Measurements from ENCODE around the gene TMEM92. TPM values are rescaled to one million over a fixed set of nuclear protein-coding genes. Genes with fewer than 3 reads are reported as not detected.

The TMEM92 gene
- total RNA-seq, 1 donor from 2014 or later, result 28.1 TPM

DNA sequence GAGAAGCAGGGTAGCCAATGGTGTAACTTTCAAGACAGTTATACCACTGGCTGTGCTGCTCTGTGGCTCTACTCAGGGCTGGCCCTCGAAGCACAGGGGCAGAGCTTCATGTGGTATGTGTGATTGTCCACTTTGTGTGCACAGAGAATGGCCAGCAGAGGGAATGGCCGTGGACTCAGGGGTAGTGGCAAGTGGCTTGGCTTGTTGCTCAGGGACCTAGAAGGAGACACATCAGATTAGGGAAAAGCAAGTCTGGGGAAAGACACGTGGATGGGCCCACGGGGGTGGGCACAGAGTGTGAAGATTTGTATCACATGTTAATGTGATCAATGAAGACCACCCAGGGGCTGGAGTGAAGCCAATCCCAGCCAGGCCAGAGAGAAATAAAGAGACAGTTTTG, 51.6 kb downstream of the TMEM92 start:
- TF ChIP-seq, protein P1, sequence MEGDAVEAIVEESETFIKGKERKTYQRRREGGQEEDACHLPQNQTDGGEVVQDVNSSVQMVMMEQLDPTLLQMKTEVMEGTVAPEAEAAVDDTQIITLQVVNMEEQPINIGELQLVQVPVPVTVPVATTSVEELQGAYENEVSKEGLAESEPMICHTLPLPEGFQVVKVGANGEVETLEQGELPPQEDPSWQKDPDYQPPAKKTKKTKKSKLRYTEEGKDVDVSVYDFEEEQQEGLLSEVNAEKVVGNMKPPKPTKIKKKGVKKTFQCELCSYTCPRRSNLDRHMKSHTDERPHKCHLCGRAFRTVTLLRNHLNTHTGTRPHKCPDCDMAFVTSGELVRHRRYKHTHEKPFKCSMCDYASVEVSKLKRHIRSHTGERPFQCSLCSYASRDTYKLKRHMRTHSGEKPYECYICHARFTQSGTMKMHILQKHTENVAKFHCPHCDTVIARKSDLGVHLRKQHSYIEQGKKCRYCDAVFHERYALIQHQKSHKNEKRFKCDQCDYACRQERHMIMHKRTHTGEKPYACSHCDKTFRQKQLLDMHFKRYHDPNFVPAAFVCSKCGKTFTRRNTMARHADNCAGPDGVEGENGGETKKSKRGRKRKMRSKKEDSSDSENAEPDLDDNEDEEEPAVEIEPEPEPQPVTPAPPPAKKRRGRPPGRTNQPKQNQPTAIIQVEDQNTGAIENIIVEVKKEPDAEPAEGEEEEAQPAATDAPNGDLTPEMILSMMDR (IDR thresholded peaks at IDR 0.05; ENCODE audit: unreplicated experiment), result no peak
- no peaks in the 10 kb centered on the region for H3K9me3 Mint-ChIP-seq (ENCODE audit: unreplicated experiment)
- no peak overlapping the region for H3K4me3 Mint-ChIP-seq (ENCODE audit: unreplicated experiment)
- H3K4me1 Mint-ChIP-seq (ENCODE audit: unreplicated experiment), result peaks cover 7% of the 10 kb centered on the region
- H3K27ac Mint-ChIP-seq (ENCODE audit: unreplicated experiment), result no peak overlapping the region
- DNase-seq (ENCODE audit: low spot score), result no peak
- H3K27me3 Mint-ChIP-seq (ENCODE audit: unreplicated experiment), result peaks cover 10% of the 10 kb centered on the region
- peaks cover 4% of the 10 kb centered on the region for H3K36me3 Mint-ChIP-seq (ENCODE audit: low read depth, unreplicated experiment)

DNA sequence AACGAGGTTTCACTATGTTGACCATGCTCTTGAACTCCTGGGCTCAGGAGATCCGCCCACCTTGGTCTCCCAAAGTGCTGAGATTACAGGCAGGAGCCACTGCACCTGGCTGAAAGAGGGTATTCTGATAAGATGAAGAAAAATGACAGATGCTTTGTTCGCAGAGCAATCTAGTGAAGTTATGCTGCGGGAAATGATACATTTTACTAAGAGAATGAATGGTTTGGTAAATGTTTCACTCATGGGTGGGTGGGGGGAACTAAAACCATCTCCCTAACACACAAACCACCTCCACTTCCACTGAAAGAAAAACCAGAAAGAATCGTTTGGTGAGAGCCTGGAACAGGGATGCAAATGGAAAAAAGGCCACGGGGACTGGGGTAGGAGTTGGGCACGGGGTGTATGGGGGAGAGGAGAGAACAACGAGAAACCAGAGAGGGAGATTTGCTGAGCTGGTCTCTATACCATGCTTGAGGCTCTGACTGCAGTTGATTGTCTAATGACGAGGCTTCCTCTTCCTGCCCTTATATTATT, 52.6 kb downstream of the TMEM92 start:
- Mint-ChIP-seq H3K36me3 (ENCODE audit: low read depth, unreplicated experiment) (peaks cover 4% of the 10 kb centered on the region), H3K27me3 (ENCODE audit: unreplicated experiment) (peaks cover 10% of the 10 kb centered on the region), H3K9me3 (ENCODE audit: unreplicated experiment) (no peaks in the 10 kb centered on the region), H3K4me3 (ENCODE audit: unreplicated experiment) (no peak overlapping the region), H3K27ac (ENCODE audit: unreplicated experiment) (no peak overlapping the region), H3K4me1 (ENCODE audit: unreplicated experiment) (peaks cover 7% of the 10 kb centered on the region)
- DNase-seq (ENCODE audit: low spot score), result no peak
- TF ChIP-seq, protein P1 (IDR thresholded peaks at IDR 0.05; ENCODE audit: unreplicated experiment), result no peak

DNA sequence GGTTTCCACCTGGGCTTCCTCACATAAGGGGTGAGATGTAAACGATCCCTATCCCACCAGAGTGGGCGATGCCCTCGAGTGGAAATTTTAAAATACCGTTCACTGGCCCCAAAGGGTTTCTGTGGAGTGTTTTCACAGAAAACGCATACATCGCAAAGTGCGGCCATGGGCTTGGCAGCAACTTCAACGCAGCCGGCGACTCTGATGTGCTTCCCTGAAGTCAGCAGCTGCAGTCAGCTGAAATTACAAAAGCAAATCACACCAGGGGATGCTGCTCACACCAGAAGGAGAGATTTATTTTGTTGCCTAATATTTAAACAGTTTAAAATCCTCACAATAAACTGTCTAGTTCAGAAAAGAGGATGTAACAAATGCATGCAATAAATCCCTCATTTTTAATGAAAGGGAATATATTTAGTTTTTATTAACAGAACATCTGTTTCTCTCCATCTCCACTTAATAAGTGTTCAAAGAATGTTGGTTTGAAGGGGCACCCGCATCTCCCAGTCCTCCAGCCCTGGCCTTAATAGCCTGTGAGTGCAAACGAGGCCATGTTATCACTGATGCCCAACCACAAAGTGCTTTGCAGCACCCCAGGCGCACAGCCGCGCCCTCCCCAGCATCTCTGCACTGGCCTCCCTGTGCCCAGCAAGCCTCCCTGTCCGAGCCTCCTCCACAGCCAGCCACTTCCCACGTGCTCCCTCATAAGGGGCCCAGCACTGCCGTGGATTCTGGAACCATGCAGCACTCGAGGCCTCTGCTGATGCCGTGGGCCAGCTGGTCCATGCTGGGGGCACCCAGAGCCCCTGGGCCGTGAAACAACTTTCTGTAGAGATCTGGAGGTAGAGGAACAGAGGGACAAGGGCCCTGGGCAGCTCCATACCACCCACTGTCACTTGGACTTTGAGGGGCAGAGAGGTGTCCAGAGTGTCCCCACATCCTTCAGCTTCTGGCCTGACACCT, 54.4 kb downstream of the TMEM92 start:
- no peak overlapping the region for H3K27ac Mint-ChIP-seq (ENCODE audit: unreplicated experiment)

DNA sequence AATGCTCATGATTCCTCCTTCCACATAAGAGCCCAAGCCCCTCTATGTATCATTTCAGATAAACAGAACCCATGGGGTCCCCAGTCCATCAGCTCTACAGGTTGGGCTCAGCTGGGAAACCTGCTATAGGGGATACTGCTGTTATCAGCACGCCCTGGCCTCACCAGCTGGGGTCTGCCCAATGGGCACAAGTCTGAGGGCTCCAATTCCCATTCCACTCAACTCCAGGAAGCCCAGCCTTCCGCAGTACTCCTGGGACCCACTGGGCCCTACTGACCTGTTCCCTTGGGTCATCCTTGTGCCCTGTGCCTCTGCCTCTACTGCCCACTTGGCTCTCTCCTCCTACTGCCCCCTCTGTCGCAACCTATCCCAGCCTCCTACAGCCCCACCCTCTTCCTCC, 55.5 kb downstream of the TMEM92 start:
- H3K27me3 Mint-ChIP-seq (ENCODE audit: unreplicated experiment), result peaks cover 8% of the 10 kb centered on the region
- H3K4me3 Mint-ChIP-seq (ENCODE audit: unreplicated experiment), result no peak overlapping the region
- DNase-seq (ENCODE audit: low spot score), result no peak
- H3K9me3 Mint-ChIP-seq (ENCODE audit: unreplicated experiment), result no peaks in the 10 kb centered on the region
- H3K4me1 Mint-ChIP-seq (ENCODE audit: unreplicated experiment), result peaks cover 10% of the 10 kb centered on the region
- no peak overlapping the region for H3K27ac Mint-ChIP-seq (ENCODE audit: unreplicated experiment)
- peaks cover 4% of the 10 kb centered on the region for H3K36me3 Mint-ChIP-seq (ENCODE audit: low read depth, unreplicated experiment)
- TF ChIP-seq, protein P1 (IDR thresholded peaks at IDR 0.05; ENCODE audit: unreplicated experiment), result no peak

More for the DNA sequence above, 54.4 kb downstream of the TMEM92 start:
- no peak for DNase-seq (ENCODE audit: low spot score)
- H3K4me1 Mint-ChIP-seq (ENCODE audit: unreplicated experiment), result peaks cover 8% of the 10 kb centered on the region
- no peaks in the 10 kb centered on the region for H3K9me3 Mint-ChIP-seq (ENCODE audit: unreplicated experiment)
- TF ChIP-seq, protein P1 (IDR thresholded peaks at IDR 0.05; ENCODE audit: unreplicated experiment), result no peak
- H3K4me3 Mint-ChIP-seq (ENCODE audit: unreplicated experiment), result no peak overlapping the region
- peaks cover 4% of the 10 kb centered on the region for H3K36me3 Mint-ChIP-seq (ENCODE audit: low read depth, unreplicated experiment)
- peaks cover 8% of the 10 kb centered on the region for H3K27me3 Mint-ChIP-seq (ENCODE audit: unreplicated experiment)

Measured in endothelial cell (in vitro differentiated cells).